Erythroblast (primary cell): ENCODE data around the gene SYTL4.

Experiments
- DNase-seq, 2 experiments: peaks; one replicate each; lab custom pipeline; 2025; lab: John Stamatoyannopoulos, UW
- GATA1 ChIP-seq: IDR thresholded peaks from 2 replicates; pipeline ENCODE4 v1.6.1; 2011; ENCODE audit warnings: low read depth, mild to moderate bottlenecking, control low read depth, low read length, moderate library complexity
- POLR2A ChIP-seq: IDR thresholded peaks from 2 replicates; pipeline ENCODE4 v1.6.1; 2011; ENCODE audit warnings: mild to moderate bottlenecking, low read length

Gene SYTL4

GRCh38 chrX:100648458-100649417 is 83.2 kb downstream of the SYTL4 start:
- DNase-seq: no peak

GRCh38 chrX:100647739-100648138 is 84.2 kb downstream of the SYTL4 start:
- DNase-seq: no peak
- TF ChIP-seq POLR2A: no peak
- no peak for TF ChIP-seq GATA1

More at GRCh38 chrX:100648458-100649417, 83.2 kb downstream of the SYTL4 start:
- TF ChIP-seq POLR2A (no peak), GATA1 (no peak)

GRCh38 chrX:100647095-100647494 is 84.8 kb downstream of the SYTL4 start:
- TF ChIP-seq GATA1: no peak
- TF ChIP-seq POLR2A: no peak
- no peak for DNase-seq

GRCh38 chrX:100645106-100645505 is 86.8 kb downstream of the SYTL4 start:
- TF ChIP-seq GATA1: no peak
- TF ChIP-seq POLR2A: no peak
- no peak for DNase-seq

GRCh38 chrX:100643956-100644860 is 87.7 kb downstream of the SYTL4 start, which contains the start of gene SRPX2:
SRPX2 (plus strand) TSS chrX:100644199; CDS start chrX:100646323, 2,124 bp downstream.
- TF ChIP-seq POLR2A (no peak), GATA1 (no peak)
- DNase-seq: peak in 1 of 2 experiments; percentile 25

- no peak for TF ChIP-seq POLR2A
- no peak for TF ChIP-seq GATA1
- DNase-seq: no peak
These were observed 88.7 kb downstream of the SYTL4 start for GRCh38 chrX:100643212-100643611.

GRCh38 chrX:100642290-100642689 is 89.6 kb downstream of the SYTL4 start:
- TF ChIP-seq GATA1 (no peak), POLR2A (no peak)

GRCh38 chrX:100636321-100636991 is 95.5 kb downstream of the SYTL4 start, which contains the start of gene TSPAN6:
TSPAN6 (minus strand) TSS chrX:100636806; CDS start chrX:100636694, 112 bp downstream.
- TF ChIP-seq GATA1: no peak
- TF ChIP-seq POLR2A: no peak

More at GRCh38 chrX:100642290-100642689, 89.6 kb downstream of the SYTL4 start:
- DNase-seq: no peak

GRCh38 chrX:100635989-100636320 is 96.0 kb downstream of the SYTL4 start:
- TF ChIP-seq POLR2A (no peak), GATA1 (no peak)
- DNase-seq: no peak

More at GRCh38 chrX:100636321-100636991, 95.5 kb downstream of the SYTL4 start, which contains the start of gene TSPAN6:
- DNase-seq: peak; percentile 86 to 87

- TF ChIP-seq POLR2A (no peak), GATA1 (no peak)
- DNase-seq: no peak
These were observed 96.9 kb downstream of the SYTL4 start for GRCh38 chrX:100635040-100635439.

- no peak for DNase-seq
- no peak for TF ChIP-seq POLR2A
These were observed 105.9 kb downstream of the SYTL4 start for GRCh38 chrX:100625985-100626491.
